Glutamatergic neuron (in vitro differentiated cells): ENCODE results near the gene FZD2. TPM values are rescaled to one million over a fixed set of nuclear protein-coding genes. Genes with fewer than 3 reads are reported as not detected.

ENCODE experiments used
- DNase-seq: peaks from one replicate; pipeline ENCODE4 v3.0.0; 2022
- H3K27ac Mint-ChIP-seq: one replicate; pipeline ENCODE4 v1.8.0; 2020; ENCODE audit warnings: mild to moderate bottlenecking, mixed read lengths, inconsistent platforms; ENCODE audit not compliant: unreplicated experiment
- H3K27me3 Mint-ChIP-seq: one replicate; pipeline ENCODE4 v1.8.0; 2020; ENCODE audit warnings: mild to moderate bottlenecking, moderate library complexity, mixed read lengths, inconsistent platforms; ENCODE audit not compliant: unreplicated experiment
- H3K36me3 Mint-ChIP-seq: one replicate; pipeline ENCODE4 v1.8.0; 2020; ENCODE audit warnings: mild to moderate bottlenecking, mixed read lengths, inconsistent platforms; ENCODE audit not compliant: unreplicated experiment
- H3K4me1 Mint-ChIP-seq: one replicate; pipeline ENCODE4 v1.8.0; 2020; ENCODE audit warnings: mild to moderate bottlenecking, low read depth, mixed read lengths, inconsistent platforms; ENCODE audit not compliant: unreplicated experiment
- H3K4me3 Mint-ChIP-seq: one replicate; pipeline ENCODE4 v1.8.0; 2020; ENCODE audit warnings: mild to moderate bottlenecking, mixed read lengths, inconsistent platforms; ENCODE audit not compliant: unreplicated experiment
- H3K9me3 Mint-ChIP-seq: one replicate; pipeline ENCODE4 v1.8.0; 2020; ENCODE audit warnings: mild to moderate bottlenecking, moderate library complexity, mixed read lengths, inconsistent platforms; ENCODE audit not compliant: unreplicated experiment
- CTCF ChIP-seq: fragments of 200-600 bp; sonication (generic); IDR thresholded peaks from one replicate; pipeline ENCODE4 v1.5.0; 2021; ENCODE audit not compliant: partially characterized antibody, unreplicated experiment
- total RNA-seq: library from RNA; stranded (reverse); fragmentation: NEBNext Ultra II Directional; extraction: Animal tissue kit (Norgen Biotek cat#: 25700); gene quantifications from one replicate; pipeline ENCODE4 v1.2.1, GENCODE V29; 2021; ENCODE audit not compliant: unreplicated experiment

FZD2 gene
- total RNA-seq, 1 donor from 2014 or later, result 1.3 TPM

GRCh38 chr17:44543213-44543904, 13.9 kb upstream of the FZD2 start:
- no peak for DNase-seq

DNA sequence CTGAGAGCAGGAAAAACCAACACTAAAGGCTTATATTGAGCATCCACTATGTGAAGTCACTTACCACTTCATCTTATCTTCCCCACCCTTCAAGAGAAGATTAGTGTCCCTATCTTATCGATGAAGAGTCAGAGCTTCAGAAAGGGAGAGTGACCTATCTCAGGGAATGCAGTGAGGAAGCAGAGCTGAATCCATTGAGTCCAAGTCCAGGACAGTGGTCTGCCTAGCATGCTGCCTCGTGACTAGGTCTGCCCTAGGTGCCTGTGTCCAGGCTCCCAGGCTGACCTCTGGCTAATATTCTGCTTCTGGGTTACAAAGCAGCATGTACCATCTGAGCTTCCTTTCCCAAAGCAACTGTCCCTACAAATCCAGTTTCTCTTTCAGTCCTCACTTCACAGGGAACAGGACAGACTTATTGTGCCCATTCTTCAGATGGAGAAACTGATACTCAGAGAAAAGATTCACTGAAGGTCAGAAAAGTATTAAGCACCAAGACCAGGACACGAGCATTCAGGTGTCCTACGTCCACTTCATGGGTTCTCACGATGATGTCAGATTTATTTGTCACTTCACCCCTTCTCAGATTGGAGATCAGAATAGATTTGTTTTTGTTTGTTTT, 13.3 kb upstream of the FZD2 start:
- Mint-ChIP-seq H3K9me3 (peaks cover 7% of the 10 kb centered on the region), H3K4me1 (peaks cover 9% of the 10 kb centered on the region), H3K36me3 (peaks cover 9% of the 10 kb centered on the region), H3K27ac (no peak overlapping the region), H3K4me3 (no peak overlapping the region), H3K27me3 (peaks cover 16% of the 10 kb centered on the region)
- no peak for DNase-seq
- no peak for TF ChIP-seq CTCF

More at GRCh38 chr17:44543213-44543904, 13.9 kb upstream of the FZD2 start:
- H3K9me3 Mint-ChIP-seq, result peaks cover 5% of the 10 kb centered on the region
- H3K4me1 Mint-ChIP-seq, result peaks cover 9% of the 10 kb centered on the region
- no peak overlapping the region for H3K27ac Mint-ChIP-seq
- H3K27me3 Mint-ChIP-seq, result peaks cover 18% of the 10 kb centered on the region
- peaks cover 9% of the 10 kb centered on the region for H3K36me3 Mint-ChIP-seq
- no peak overlapping the region for H3K4me3 Mint-ChIP-seq
- no peak for TF ChIP-seq CTCF

GRCh38 chr17:44546671-44547606, 10.3 kb upstream of the FZD2 start:
- Mint-ChIP-seq H3K9me3 (peaks cover 2% of the 10 kb centered on the region), H3K36me3 (peaks cover 11% of the 10 kb centered on the region), H3K4me3 (no peak overlapping the region), H3K27me3 (peaks cover 11% of the 10 kb centered on the region), H3K27ac (no peak overlapping the region), H3K4me1 (peaks cover 9% of the 10 kb centered on the region)
- TF ChIP-seq CTCF, result no peak
- DNase-seq, result no peak

- TF ChIP-seq CTCF, result no peak
- H3K27me3 Mint-ChIP-seq, result peaks cover 10% of the 10 kb centered on the region
- H3K9me3 Mint-ChIP-seq, result peaks cover 3% of the 10 kb centered on the region
- H3K4me1 Mint-ChIP-seq, result peaks cover 8% of the 10 kb centered on the region
- no peak overlapping the region for H3K4me3 Mint-ChIP-seq
- no peak for DNase-seq
- H3K36me3 Mint-ChIP-seq, result peaks cover 15% of the 10 kb centered on the region
- H3K27ac Mint-ChIP-seq, result no peak overlapping the region
Observed at GRCh38 chr17:44547625-44548267, 9.5 kb upstream of the FZD2 start.
